Suprapubic skin (tissue), 3 donors: Measurements from ENCODE around the gene SYNJ2.

ENCODE experiments used
- EP300 ChIP-seq: sonication (generic); formaldehyde crosslinking; IDR thresholded peaks from one replicate; pipeline ENCODE4 v1.6.1; 2017; ENCODE audit warnings: antibody characterized with exemption
- TF ChIP-seq, protein P1 (sequence below), 2 donors: fragments of 200-600 bp in 1 of 2; fragments of 450-650 bp in 1 of 2; sonication (generic) in 1 of 2; IDR thresholded peaks; one replicate each; pipeline ENCODE4 v1.5.1; 2016 to 2019; ENCODE audit warnings: antibody characterized with exemption in 2 of 2, mild to moderate bottlenecking in 1 of 2, moderate library complexity in 1 of 2

DNA sequence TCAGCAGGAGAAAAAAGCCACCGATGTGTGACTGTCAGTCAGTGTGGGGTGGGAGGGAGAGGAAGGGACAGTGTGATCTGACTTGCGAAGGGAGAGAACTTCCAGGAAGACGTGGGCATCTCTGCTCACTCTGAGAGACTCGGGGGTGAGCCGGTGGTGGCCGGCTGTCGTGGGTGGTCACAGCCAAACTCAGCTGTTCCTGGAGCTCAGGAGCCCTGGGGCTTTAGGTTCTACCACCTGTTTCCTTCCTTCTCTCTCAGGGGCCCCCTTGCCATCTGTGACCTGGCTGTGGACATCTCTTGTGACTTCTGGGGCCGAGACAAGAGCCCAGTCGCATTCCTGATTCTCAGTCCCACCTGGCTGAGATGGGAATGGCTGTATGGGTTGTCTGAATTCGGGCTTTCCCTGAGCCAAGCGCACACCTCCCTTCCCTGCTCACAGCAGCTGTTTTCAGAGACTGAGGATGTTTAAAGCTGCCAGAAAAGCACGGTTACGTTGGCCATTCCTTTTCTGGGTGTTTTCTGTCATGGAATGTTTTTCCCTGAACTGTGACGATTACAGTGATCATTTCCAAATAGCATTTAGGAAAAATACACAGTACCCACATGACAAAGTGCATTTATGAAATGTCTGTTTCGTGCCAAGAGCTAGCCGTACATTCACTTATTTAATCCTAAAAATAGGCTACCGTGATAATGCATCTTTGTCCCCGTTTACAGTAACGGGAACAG is 36.5 kb downstream of the SYNJ2 start:
- TF ChIP-seq, protein P1, sequence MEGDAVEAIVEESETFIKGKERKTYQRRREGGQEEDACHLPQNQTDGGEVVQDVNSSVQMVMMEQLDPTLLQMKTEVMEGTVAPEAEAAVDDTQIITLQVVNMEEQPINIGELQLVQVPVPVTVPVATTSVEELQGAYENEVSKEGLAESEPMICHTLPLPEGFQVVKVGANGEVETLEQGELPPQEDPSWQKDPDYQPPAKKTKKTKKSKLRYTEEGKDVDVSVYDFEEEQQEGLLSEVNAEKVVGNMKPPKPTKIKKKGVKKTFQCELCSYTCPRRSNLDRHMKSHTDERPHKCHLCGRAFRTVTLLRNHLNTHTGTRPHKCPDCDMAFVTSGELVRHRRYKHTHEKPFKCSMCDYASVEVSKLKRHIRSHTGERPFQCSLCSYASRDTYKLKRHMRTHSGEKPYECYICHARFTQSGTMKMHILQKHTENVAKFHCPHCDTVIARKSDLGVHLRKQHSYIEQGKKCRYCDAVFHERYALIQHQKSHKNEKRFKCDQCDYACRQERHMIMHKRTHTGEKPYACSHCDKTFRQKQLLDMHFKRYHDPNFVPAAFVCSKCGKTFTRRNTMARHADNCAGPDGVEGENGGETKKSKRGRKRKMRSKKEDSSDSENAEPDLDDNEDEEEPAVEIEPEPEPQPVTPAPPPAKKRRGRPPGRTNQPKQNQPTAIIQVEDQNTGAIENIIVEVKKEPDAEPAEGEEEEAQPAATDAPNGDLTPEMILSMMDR (IDR thresholded peaks at IDR 0.05) = no peak
- peak; percentile 77 for TF ChIP-seq EP300
